Trophoblast cell (in vitro differentiated cells and primary cell): ENCODE results near the gene BCAP31.
"Not testable (repeated sequence)": the region's sequence is repeated elsewhere in the genome, so short reads cannot be mapped to it uniquely, and the experiment has no call there.

Experiments
- DNase-seq, 2 donors: peaks; one replicate each; pipeline ENCODE4 v3.0.0-alpha.2; 2016
- H2AFZ ChIP-seq: 2 replicates; pipeline ENCODE4 v1.6.1; 2013; ENCODE audit warnings: low read length, moderate library complexity, mild to moderate bottlenecking; ENCODE audit not compliant: insufficient read depth, poor library complexity
- H2AK5ac ChIP-seq: 2 replicates; pipeline ENCODE4 v1.6.1; 2013; ENCODE audit warnings: mild to moderate bottlenecking, low read length
- H2BK120ac ChIP-seq: 2 replicates; pipeline ENCODE4 v1.6.1; 2013; ENCODE audit warnings: low read length, mild to moderate bottlenecking, moderate library complexity; ENCODE audit not compliant: insufficient read depth, poor library complexity
- H2BK12ac ChIP-seq: 2 replicates; pipeline ENCODE4 v1.6.1; 2013; ENCODE audit warnings: mild to moderate bottlenecking, low read length, moderate library complexity
- H2BK5ac ChIP-seq: 2 replicates; pipeline ENCODE4 v1.6.1; 2013; ENCODE audit warnings: low read length, low read depth, moderate library complexity, mild to moderate bottlenecking; ENCODE audit not compliant: poor library complexity
- H3K14ac ChIP-seq: 2 replicates; pipeline ENCODE4 v1.6.1; 2013; ENCODE audit warnings: mild to moderate bottlenecking, low read length
- H3K18ac ChIP-seq: 2 replicates; pipeline ENCODE4 v1.6.1; 2013; ENCODE audit warnings: mild to moderate bottlenecking, low read length
- H3K23ac ChIP-seq: 2 replicates; pipeline ENCODE4 v1.6.1; 2013; ENCODE audit warnings: low read length
- H3K27ac ChIP-seq: 2 replicates; pipeline ENCODE4 v1.5.1; 2013; ENCODE audit warnings: low read depth, mild to moderate bottlenecking, inconsistent platforms, low read length, moderate library complexity
- H3K27me3 ChIP-seq: 2 replicates; pipeline ENCODE4 v1.6.1; 2013; ENCODE audit warnings: inconsistent platforms, mild to moderate bottlenecking, low read length, moderate library complexity; ENCODE audit not compliant: insufficient read depth
- H3K36me3 ChIP-seq, 2 experiments: 1 replicate in 1 of 2; 2 replicates in 1 of 2; pipeline ENCODE4 v1.6.1; 2013; ENCODE audit warnings: low read length in 2 of 2, mild to moderate bottlenecking in 2 of 2, moderate library complexity in 1 of 2; ENCODE audit not compliant: insufficient read depth in 2 of 2, control insufficient read depth in 1 of 2
- H3K4ac ChIP-seq: 2 replicates; pipeline ENCODE4 v1.6.1; 2013; ENCODE audit warnings: low read depth, mild to moderate bottlenecking, low read length, moderate library complexity
- H3K4me1 ChIP-seq, 2 experiments: 1 replicate in 1 of 2; 2 replicates in 1 of 2; pipeline ENCODE4 v1.6.1; 2013; ENCODE audit warnings: low read length in 2 of 2, mild to moderate bottlenecking in 2 of 2, moderate library complexity in 1 of 2; ENCODE audit not compliant: insufficient read depth in 2 of 2, control insufficient read depth in 1 of 2
- H3K4me2 ChIP-seq: 2 replicates; pipeline ENCODE4 v1.6.1; 2013; ENCODE audit warnings: inconsistent platforms, mild to moderate bottlenecking, low read length, moderate library complexity
- H3K4me3 ChIP-seq: 2 replicates; pipeline ENCODE4 v1.5.1; 2013; ENCODE audit warnings: mild to moderate bottlenecking, low read depth, low read length, inconsistent platforms
- H3K79me1 ChIP-seq: one replicate; pipeline ENCODE4 v1.6.1; 2013; ENCODE audit warnings: low read length
- H3K79me2 ChIP-seq: 2 replicates; pipeline ENCODE4 v1.6.1; 2013; ENCODE audit warnings: low read length, mild to moderate bottlenecking; ENCODE audit not compliant: control insufficient read depth, insufficient read depth, poor library complexity
- H3K9ac ChIP-seq: 2 replicates; pipeline ENCODE4 v1.6.1; 2013; ENCODE audit warnings: mild to moderate bottlenecking, low read length
- H3K9me3 ChIP-seq: 2 replicates; pipeline ENCODE4 v1.6.1; 2013; ENCODE audit warnings: low read depth, mild to moderate bottlenecking, control low read depth, inconsistent platforms, low read length; ENCODE audit not compliant: insufficient read depth
- H4K12ac ChIP-seq: 2 replicates; pipeline ENCODE4 v1.6.1; 2013; ENCODE audit warnings: low read depth, mild to moderate bottlenecking, low read length, moderate library complexity
- H4K8ac ChIP-seq: 2 replicates; pipeline ENCODE4 v1.6.1; 2013; ENCODE audit warnings: low read depth, mild to moderate bottlenecking, low read length, moderate library complexity
- H4K91ac ChIP-seq: one replicate; pipeline ENCODE4 v1.6.1; 2013; ENCODE audit warnings: low read depth, mild to moderate bottlenecking, low read length, moderate library complexity
- WGBS: extraction: QIAGEN DNeasy Blood & Tissue Kit; methylation state at CpG from one replicate; pipeline ENCODE4 v1.1.7; 2013; ENCODE audit warnings: missing lambda C conversion rate; ENCODE audit not compliant: insufficient read length, insufficient coverage; ENCODE audit errors: extremely low coverage; 5-methylcytosine and 5-hydroxymethylcytosine counted together

BCAP31 gene

GRCh38 chrX:153761863-153762262, 37.7 kb upstream of the BCAP31 start:
- no peak for DNase-seq
- H3K9me3 ChIP-seq: no peaks in the 10 kb centered on the region
- WGBS: no CpG with 5 or more reads among the region's 15 CpGs
- no peak overlapping the region for H2AFZ ChIP-seq
- no peaks in the 10 kb centered on the region for H3K79me1 ChIP-seq
- H4K8ac ChIP-seq: no peak overlapping the region
- no peaks in the 10 kb centered on the region for H3K4me1 ChIP-seq
- H3K36me3 ChIP-seq: no peaks in the 10 kb centered on the region
- no peak overlapping the region for H2BK12ac ChIP-seq
- H4K91ac ChIP-seq: no peak overlapping the region
- H3K27ac ChIP-seq: no peak overlapping the region
- no peaks in the 10 kb centered on the region for H3K27me3 ChIP-seq
- H3K4ac ChIP-seq: no peak overlapping the region
- no peak overlapping the region for H2BK120ac ChIP-seq
- no peak overlapping the region for H3K4me3 ChIP-seq
- no peak overlapping the region for H4K12ac ChIP-seq
- H2BK5ac ChIP-seq: no peak overlapping the region
- no peak overlapping the region for H3K4me2 ChIP-seq
- H2AK5ac ChIP-seq: no peak overlapping the region
- no peak overlapping the region for H3K23ac ChIP-seq
- H3K18ac ChIP-seq: no peak overlapping the region
- H3K9ac ChIP-seq: no peak overlapping the region
- H3K79me2 ChIP-seq: no peaks in the 10 kb centered on the region
- H3K14ac ChIP-seq: no peak overlapping the region

GRCh38 chrX:153755136-153755535, 30.9 kb upstream of the BCAP31 start:
- Histone ChIP-seq H3K27me3 (no peaks in the 10 kb centered on the region), H3K4me3 (no peak overlapping the region), H2BK5ac (no peak overlapping the region), H4K8ac (no peak overlapping the region), H3K9me3 (no peaks in the 10 kb centered on the region), H3K23ac (no peak overlapping the region), H4K12ac (no peak overlapping the region), H3K36me3 (no peaks in the 10 kb centered on the region), H3K18ac (no peak overlapping the region), H2AFZ (no peak overlapping the region), H3K9ac (no peak overlapping the region), H3K4ac (no peak overlapping the region), H3K4me1 (no peaks in the 10 kb centered on the region), H2BK120ac (no peak overlapping the region), H4K91ac (no peak overlapping the region), H2BK12ac (no peak overlapping the region), H3K27ac (no peak overlapping the region), H3K79me1 (no peaks in the 10 kb centered on the region), H3K4me2 (no peak overlapping the region), H2AK5ac (no peak overlapping the region), H3K79me2 (no peaks in the 10 kb centered on the region), H3K14ac (no peak overlapping the region)
- no peak for DNase-seq
- no CpG with 5 or more reads among the region's 1 CpG for WGBS

- H4K91ac ChIP-seq: no peak overlapping the region
- H4K12ac ChIP-seq: no peak overlapping the region
- no peak overlapping the region for H3K23ac ChIP-seq
- no peak overlapping the region for H3K9ac ChIP-seq
- WGBS: no CpG with 5 or more reads among the region's 12 CpGs
- no peak overlapping the region for H3K18ac ChIP-seq
- H3K27me3 ChIP-seq: no peaks in the 10 kb centered on the region
- H3K4ac ChIP-seq: no peak overlapping the region
- no peak overlapping the region for H2BK120ac ChIP-seq
- no peak overlapping the region for H3K27ac ChIP-seq
- no peaks in the 10 kb centered on the region for H3K4me1 ChIP-seq
- no peak overlapping the region for H2AFZ ChIP-seq
- DNase-seq: no peak
- no peak overlapping the region for H3K4me3 ChIP-seq
- H2AK5ac ChIP-seq: no peak overlapping the region
- H3K9me3 ChIP-seq: no peaks in the 10 kb centered on the region
- H3K4me2 ChIP-seq: no peak overlapping the region
- no peak overlapping the region for H2BK12ac ChIP-seq
- H2BK5ac ChIP-seq: no peak overlapping the region
- no peaks in the 10 kb centered on the region for H3K79me1 ChIP-seq
- no peaks in the 10 kb centered on the region for H3K36me3 ChIP-seq
- H4K8ac ChIP-seq: no peak overlapping the region
- H3K79me2 ChIP-seq: no peaks in the 10 kb centered on the region
- H3K14ac ChIP-seq: no peak overlapping the region
These were observed 26.1 kb upstream of the BCAP31 start for GRCh38 chrX:153750127-153750774.

GRCh38 chrX:153749017-153749416, 24.8 kb upstream of the BCAP31 start:
- not testable (repeated sequence) for H2BK12ac ChIP-seq, H3K9me3 ChIP-seq, H4K8ac ChIP-seq, H2AFZ ChIP-seq, H3K27me3 ChIP-seq, H4K91ac ChIP-seq, H3K4me2 ChIP-seq, H2AK5ac ChIP-seq, H3K4me1 ChIP-seq, DNase-seq, H4K12ac ChIP-seq, H3K79me1 ChIP-seq, H3K4me3 ChIP-seq, H2BK120ac ChIP-seq, H3K9ac ChIP-seq, H3K14ac ChIP-seq, H2BK5ac ChIP-seq, H3K27ac ChIP-seq, H3K36me3 ChIP-seq, H3K23ac ChIP-seq, H3K4ac ChIP-seq, H3K79me2 ChIP-seq, H3K18ac ChIP-seq
- WGBS: no CpG with 5 or more reads among the region's 7 CpGs
